ENCODE measurements around the gene CLEC14A. TPM values are rescaled to one million over a fixed set of nuclear protein-coding genes. Genes with fewer than 3 reads are reported as not detected.

The CLEC14A gene
- total RNA-seq, 1 donor from 2014 or later = 0.34 TPM

DNA sequence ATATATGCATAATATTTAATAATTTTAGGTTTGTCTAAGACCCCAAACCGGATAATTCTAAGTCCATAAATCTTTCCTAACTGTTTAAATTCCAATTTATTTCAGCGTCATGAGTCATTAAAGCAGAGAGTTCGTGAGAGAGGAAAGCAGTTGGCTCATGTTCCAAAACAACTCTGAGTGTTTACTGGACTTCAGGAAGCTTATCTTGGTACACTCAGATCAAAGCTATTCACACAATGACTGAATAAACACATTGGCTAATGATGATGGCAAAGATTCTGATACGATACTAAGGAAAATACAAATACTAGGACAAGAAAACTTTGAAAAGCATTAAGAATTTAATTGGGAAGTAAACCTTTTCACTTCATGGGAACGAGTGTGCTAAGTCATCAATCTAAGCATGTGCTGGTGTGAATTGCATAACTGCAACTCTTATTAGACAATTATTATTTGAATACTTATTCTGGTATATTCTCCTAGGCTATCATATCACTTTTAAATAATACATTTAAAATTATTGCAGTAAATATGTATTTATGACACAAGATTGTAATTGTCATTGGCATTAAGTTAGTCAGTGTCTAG lies 34.8 kb upstream of the CLEC14A start:
- Mint-ChIP-seq H3K27ac (no peak overlapping the region), H3K4me3 (no peak overlapping the region), H3K36me3 (no peaks in the 10 kb centered on the region), H3K9me3 (no peaks in the 10 kb centered on the region), H3K27me3 (no peaks in the 10 kb centered on the region), H3K4me1 (ENCODE audit: unreplicated experiment) (no peaks in the 10 kb centered on the region)
- DNase-seq (ENCODE audit: extremely low spot score, unreplicated experiment) = no peak
- TF ChIP-seq, protein P1, sequence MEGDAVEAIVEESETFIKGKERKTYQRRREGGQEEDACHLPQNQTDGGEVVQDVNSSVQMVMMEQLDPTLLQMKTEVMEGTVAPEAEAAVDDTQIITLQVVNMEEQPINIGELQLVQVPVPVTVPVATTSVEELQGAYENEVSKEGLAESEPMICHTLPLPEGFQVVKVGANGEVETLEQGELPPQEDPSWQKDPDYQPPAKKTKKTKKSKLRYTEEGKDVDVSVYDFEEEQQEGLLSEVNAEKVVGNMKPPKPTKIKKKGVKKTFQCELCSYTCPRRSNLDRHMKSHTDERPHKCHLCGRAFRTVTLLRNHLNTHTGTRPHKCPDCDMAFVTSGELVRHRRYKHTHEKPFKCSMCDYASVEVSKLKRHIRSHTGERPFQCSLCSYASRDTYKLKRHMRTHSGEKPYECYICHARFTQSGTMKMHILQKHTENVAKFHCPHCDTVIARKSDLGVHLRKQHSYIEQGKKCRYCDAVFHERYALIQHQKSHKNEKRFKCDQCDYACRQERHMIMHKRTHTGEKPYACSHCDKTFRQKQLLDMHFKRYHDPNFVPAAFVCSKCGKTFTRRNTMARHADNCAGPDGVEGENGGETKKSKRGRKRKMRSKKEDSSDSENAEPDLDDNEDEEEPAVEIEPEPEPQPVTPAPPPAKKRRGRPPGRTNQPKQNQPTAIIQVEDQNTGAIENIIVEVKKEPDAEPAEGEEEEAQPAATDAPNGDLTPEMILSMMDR (conservative IDR thresholded peaks at IDR 0.05) = no peak

DNA sequence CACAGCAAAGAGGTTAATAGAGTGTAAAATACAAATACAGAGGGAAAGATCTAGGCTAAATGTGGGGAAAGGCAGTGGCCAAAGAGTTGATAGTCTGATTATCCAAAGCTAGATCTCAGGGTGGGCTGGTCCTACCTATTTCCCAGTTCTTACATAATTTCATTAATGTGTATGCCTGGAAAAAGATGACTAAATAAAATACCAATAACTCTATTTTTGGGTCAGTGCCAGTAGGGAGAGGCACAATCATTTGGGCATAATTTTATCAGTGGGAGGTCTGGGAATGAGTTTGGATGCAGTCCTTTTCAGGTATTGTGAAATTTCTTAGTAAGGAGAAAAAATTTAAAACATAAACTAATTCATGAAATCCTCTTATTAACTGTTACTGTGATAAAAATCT lies 30.6 kb upstream of the CLEC14A start:
- H3K27me3 Mint-ChIP-seq = peaks cover 5% of the 10 kb centered on the region
- TF ChIP-seq, protein P1 (conservative IDR thresholded peaks at IDR 0.05) = no peak
- H3K36me3 Mint-ChIP-seq = no peaks in the 10 kb centered on the region
- DNase-seq (ENCODE audit: extremely low spot score, unreplicated experiment) = no peak
- H3K4me3 Mint-ChIP-seq = no peak overlapping the region
- H3K4me1 Mint-ChIP-seq (ENCODE audit: unreplicated experiment) = no peaks in the 10 kb centered on the region
- H3K27ac Mint-ChIP-seq = no peak overlapping the region
- H3K9me3 Mint-ChIP-seq = peaks cover 5% of the 10 kb centered on the region

DNA sequence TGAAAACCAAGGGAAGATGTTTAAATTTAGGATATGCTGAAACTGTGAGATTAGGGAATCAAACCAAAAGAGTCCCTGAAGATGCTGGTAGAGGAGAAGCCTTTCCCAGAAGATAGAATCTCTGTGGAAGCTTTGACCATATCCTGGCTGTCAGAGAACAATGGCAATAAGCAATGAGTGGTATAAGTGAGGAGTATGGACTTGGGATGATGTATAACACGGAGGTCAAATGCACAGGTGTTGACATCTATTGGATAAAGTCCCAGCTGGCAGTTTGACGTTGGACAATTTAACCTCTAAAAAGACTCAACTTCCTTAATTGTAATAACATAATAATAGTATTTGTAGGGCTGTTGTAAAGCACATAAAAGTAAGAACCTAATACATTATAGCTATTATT lies 30.1 kb upstream of the CLEC14A start:
- H3K27me3 Mint-ChIP-seq = peaks cover 5% of the 10 kb centered on the region
- H3K4me3 Mint-ChIP-seq = no peak overlapping the region
- TF ChIP-seq, protein P1 (conservative IDR thresholded peaks at IDR 0.05) = no peak
- DNase-seq (ENCODE audit: extremely low spot score, unreplicated experiment) = no peak
- H3K9me3 Mint-ChIP-seq = peaks cover 5% of the 10 kb centered on the region
- H3K36me3 Mint-ChIP-seq = no peaks in the 10 kb centered on the region
- H3K27ac Mint-ChIP-seq = no peak overlapping the region
- no peaks in the 10 kb centered on the region for H3K4me1 Mint-ChIP-seq (ENCODE audit: unreplicated experiment)

DNA sequence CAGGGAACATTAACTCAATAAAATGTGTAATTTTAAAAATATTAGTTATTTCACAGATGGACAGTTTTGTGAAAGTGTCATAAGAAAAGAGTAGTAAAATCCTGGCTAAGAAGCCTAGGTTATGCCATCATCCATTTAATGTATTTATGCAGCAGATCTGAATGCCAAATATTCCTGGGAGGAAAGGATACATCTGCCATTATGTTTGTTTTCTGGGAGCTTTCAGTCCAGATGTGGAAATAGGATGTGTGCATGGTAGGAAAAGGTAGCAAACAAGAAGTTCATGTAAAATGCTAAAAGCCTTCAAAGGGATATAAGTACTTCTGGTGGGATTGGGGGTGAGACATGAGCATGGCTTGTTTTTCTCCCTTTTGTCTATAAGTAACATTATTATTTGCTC lies 27.0 kb upstream of the CLEC14A start:
- H3K9me3 Mint-ChIP-seq = peaks cover 5% of the 10 kb centered on the region
- TF ChIP-seq, protein P1 (conservative IDR thresholded peaks at IDR 0.05) = no peak
- no peak overlapping the region for H3K27ac Mint-ChIP-seq
- H3K4me3 Mint-ChIP-seq = no peak overlapping the region
- no peak for DNase-seq (ENCODE audit: extremely low spot score, unreplicated experiment)
- H3K36me3 Mint-ChIP-seq = no peaks in the 10 kb centered on the region
- H3K4me1 Mint-ChIP-seq (ENCODE audit: unreplicated experiment) = no peaks in the 10 kb centered on the region
- peaks cover 5% of the 10 kb centered on the region for H3K27me3 Mint-ChIP-seq

DNA sequence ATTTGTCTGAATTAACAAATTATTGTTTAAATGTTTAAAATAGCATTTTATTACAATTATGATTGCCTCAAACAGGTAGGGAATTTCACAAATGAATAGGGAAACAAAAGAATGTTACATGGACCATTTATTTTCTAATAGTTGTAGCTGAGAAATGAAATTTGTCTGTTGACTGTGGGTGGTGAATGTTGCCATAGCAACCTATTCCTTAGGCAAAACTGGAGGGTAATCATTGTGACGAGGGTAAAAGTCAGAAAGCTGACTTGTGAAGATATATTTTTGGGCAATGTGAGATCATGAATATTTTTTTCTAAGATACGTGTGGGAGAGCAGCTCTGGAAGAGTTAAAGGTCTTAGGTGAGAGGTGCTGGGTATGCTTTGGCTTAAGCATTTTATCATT lies 24.2 kb upstream of the CLEC14A start:
- Mint-ChIP-seq H3K27ac (no peak overlapping the region), H3K9me3 (peaks cover 5% of the 10 kb centered on the region), H3K27me3 (peaks cover 7% of the 10 kb centered on the region), H3K4me3 (no peak overlapping the region), H3K36me3 (no peaks in the 10 kb centered on the region), H3K4me1 (ENCODE audit: unreplicated experiment) (no peaks in the 10 kb centered on the region)
- DNase-seq (ENCODE audit: extremely low spot score, unreplicated experiment) = no peak
- TF ChIP-seq, protein P1 (conservative IDR thresholded peaks at IDR 0.05) = no peak

DNA sequence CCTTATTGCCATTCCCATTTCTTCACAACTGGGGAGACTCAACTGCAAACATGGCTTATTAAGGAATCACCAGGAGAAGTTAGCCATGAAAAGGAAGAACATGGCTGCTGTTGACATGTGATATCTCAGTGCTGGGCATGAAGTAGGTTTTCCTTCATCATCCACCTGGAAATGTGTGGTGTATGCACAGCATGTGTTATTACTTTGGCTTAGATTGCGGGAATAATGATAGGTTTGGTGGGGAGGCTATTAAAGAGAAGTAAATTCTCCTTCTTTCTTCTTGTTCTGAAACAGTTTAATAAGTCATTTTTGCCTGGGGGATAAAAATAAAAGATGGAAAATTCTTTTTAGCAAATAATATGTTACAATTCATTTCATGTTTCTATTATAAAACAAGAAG lies 23.7 kb upstream of the CLEC14A start:
- Mint-ChIP-seq H3K4me1 (ENCODE audit: unreplicated experiment) (no peaks in the 10 kb centered on the region), H3K4me3 (no peak overlapping the region), H3K36me3 (no peaks in the 10 kb centered on the region), H3K9me3 (peaks cover 5% of the 10 kb centered on the region), H3K27ac (no peak overlapping the region), H3K27me3 (peaks cover 5% of the 10 kb centered on the region)
- DNase-seq (ENCODE audit: extremely low spot score, unreplicated experiment) = no peak
- TF ChIP-seq, protein P1 (conservative IDR thresholded peaks at IDR 0.05) = no peak
